GM12873 (cell line): ENCODE measurements around the gene CAPZB.

Experiments used
- TF ChIP-seq, protein P1 (sequence below): IDR thresholded peaks from 2 replicates; pipeline ENCODE4 v1.5.1; 2012; ENCODE audit warnings: low read depth, mild to moderate bottlenecking, moderate library complexity, low read length, control low read depth; ENCODE audit not compliant: insufficient read depth; ENCODE audit errors: missing control alignments

Gene CAPZB

DNA sequence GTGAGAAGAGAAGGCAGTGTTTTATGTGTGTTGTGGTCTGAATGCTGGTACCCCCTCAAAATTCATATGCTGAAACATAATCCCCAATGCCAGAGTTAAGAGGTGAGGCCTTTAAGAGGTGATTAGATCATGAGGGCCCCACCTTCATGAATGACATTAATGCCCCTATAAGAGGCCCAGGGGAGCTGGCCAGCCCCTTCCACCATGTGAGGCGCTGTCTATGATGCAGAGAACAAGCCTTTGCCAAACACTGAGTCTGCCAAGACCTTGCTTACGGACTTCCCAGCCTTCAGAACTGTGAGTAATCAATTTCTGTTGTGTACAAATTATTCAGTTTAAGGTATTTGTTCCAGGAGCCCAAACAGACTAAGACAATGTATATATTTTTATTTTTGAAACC lies 20.2 kb downstream of the CAPZB start:
- TF ChIP-seq, protein P1, sequence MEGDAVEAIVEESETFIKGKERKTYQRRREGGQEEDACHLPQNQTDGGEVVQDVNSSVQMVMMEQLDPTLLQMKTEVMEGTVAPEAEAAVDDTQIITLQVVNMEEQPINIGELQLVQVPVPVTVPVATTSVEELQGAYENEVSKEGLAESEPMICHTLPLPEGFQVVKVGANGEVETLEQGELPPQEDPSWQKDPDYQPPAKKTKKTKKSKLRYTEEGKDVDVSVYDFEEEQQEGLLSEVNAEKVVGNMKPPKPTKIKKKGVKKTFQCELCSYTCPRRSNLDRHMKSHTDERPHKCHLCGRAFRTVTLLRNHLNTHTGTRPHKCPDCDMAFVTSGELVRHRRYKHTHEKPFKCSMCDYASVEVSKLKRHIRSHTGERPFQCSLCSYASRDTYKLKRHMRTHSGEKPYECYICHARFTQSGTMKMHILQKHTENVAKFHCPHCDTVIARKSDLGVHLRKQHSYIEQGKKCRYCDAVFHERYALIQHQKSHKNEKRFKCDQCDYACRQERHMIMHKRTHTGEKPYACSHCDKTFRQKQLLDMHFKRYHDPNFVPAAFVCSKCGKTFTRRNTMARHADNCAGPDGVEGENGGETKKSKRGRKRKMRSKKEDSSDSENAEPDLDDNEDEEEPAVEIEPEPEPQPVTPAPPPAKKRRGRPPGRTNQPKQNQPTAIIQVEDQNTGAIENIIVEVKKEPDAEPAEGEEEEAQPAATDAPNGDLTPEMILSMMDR, result no peak

DNA sequence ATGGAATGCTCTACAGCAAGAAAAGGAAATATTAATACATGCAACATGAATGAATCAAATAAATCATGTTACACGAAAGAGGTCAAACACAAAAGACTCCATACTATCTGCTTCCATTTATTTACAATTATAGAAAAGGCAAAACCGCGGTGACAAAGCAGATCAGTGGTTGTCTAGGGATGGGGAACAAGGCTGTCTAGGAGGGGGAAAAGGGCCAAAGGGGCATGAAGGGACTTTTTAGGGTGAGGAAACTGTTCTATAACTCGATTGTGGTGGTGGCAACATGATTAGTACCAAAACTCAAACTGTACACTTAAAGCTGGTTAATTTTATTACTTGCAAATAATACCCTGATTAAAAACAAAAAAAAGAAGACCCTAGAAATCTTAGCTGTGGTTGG lies 20.6 kb downstream of the CAPZB start:
- TF ChIP-seq, protein P1, result no peak

DNA sequence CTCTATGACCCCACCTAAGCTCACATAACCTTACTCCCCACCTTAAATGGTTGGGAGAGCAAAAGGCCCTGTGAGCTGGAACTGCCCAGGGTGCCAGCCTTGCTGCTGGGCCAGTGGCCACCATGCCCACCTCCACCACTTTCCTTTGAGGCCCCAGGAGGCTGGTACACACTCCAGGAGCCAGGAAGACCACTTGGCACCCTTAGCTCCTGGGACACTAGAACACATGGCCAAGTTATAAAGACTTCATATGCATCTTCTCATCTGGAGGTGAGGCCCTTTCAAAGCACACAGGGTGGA lies 21.9 kb downstream of the CAPZB start:
- TF ChIP-seq, protein P1, result no peak

DNA sequence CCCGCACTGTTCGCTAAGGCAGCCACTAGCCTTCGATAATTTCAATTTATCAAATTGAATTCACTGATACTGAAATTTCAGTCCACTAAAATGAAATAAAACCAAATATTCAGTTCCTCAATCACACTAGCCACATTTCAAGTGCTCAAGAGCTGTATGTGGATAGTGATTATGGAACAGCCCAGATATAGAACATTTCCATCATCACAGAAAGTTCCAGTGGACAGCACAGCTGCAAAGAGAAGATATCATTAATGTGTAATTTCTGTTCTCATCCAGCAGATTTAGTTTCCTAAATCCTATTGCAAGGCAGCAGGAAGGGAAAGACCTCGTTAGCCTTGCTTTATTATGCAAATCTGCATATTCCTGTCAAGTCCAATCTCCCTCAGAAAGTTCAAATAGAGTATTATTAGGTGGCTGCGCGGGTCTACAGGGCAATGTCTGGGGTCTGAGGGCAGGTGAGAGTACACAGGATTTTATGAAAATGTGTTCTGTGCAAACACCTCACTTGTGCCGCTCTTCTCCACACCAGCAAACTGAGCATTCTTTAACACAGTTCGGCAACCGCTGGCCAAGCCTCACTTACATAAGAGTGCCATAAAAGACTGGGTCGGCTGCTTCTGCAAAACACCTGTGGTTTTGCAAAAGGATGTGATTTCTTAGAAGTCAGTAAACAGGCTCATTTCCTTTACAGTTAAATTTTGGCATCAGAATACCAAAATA lies 22.4 kb downstream of the CAPZB start:
- TF ChIP-seq, protein P1, result no peak

DNA sequence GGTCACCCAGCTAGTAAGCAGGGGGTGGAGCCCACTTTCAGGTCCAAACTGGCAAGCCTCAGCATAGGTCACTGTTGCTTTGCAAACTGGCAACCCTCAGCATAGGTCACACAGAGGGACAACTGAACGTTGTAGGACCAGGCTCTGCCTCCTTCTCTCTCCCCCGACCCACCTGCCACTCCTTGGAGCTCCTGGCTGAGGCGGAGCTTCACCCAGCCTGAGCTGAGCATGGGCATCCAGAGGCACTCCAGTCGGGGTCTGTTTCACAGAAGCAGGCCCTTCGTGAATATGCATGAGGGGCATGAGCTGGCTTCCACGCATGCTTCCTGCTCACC lies 24.2 kb downstream of the CAPZB start:
- TF ChIP-seq, protein P1, result no peak

DNA sequence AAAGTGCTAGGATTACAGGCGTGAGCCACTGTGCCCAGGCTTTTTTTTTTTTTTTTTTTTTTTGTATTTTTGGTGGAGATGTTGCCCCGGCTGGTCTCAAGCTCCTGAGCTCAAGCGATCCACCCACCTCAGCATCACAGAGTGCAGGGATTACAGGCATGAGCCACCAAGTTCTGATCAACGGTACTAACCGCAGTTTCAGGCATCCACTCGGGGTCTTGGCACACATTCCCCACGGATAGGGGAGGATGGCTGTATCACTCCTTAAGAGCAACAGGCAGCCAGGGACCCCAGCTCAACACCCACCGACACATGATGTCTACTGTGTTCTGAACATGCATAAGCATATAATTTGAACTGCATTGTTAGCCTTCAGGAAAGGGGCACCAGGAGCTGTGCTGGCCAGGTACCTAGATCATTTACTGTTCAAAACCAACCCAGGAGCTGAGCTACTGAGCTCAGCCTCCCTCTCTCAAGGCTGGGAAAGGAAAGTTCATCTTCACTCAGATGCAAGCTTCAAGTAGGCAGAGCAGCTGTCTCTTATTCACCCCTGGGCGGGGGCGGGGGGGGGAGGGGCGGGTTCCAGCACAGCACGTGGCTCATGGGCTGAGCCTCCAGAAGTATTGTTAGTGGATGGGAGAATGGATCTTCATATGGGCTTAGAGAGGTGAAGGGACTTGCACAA lies 24.7 kb downstream of the CAPZB start:
- TF ChIP-seq, protein P1, result no peak

DNA sequence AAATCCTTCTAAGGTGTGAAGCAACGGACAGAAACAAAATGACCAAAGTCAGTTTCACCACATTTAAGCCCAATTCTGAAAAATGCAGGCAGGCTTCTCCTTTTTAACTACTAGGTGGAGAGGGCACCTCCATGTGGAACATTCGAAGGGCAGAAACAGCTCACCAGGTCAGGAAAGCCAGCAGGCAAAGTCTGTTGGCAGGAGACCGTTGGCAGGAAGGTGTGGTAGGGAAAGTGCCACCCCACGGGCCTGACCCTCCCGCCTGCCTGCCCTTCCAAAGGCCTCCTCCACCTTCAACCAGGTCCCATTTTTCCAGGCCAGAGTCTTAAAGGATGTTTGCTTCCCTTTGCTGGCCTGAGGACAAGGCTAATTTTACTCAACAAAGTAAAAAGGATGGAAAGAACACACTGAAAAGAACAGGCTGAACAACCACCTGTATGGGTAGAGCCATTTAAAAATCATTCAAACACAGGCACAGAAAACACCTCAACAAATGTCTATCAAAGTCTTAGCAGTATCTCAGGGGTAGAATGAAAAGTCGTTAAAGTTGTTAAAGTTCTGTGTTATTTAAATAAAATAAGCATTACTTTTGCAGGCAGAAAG lies 26.4 kb downstream of the CAPZB start:
- TF ChIP-seq, protein P1, result no peak
